Esophagus squamous epithelium (tissue), 4 donors: Measurements from ENCODE around the gene SLC25A19.

ENCODE experiments used
- POLR2A ChIP-seq, 4 donors: fragments of 450-650 bp; IDR thresholded peaks; one replicate each; pipeline ENCODE4 v1.6.1; 2017; ENCODE audit warnings: antibody characterized with exemption in 4 of 4, mild to moderate bottlenecking in 4 of 4, moderate library complexity in 3 of 4
- TF ChIP-seq, protein P1 (sequence below), 6 experiments: fragments of 450-650 bp in 4 of 6; fragments of 200-600 bp in 2 of 6; sonication (generic) in 2 of 6; IDR thresholded peaks; one replicate each; pipeline ENCODE4 v1.5.1; 2016 to 2019; ENCODE audit warnings: antibody characterized with exemption in 6 of 6, mild to moderate bottlenecking in 4 of 6, moderate library complexity in 4 of 6

DNA sequence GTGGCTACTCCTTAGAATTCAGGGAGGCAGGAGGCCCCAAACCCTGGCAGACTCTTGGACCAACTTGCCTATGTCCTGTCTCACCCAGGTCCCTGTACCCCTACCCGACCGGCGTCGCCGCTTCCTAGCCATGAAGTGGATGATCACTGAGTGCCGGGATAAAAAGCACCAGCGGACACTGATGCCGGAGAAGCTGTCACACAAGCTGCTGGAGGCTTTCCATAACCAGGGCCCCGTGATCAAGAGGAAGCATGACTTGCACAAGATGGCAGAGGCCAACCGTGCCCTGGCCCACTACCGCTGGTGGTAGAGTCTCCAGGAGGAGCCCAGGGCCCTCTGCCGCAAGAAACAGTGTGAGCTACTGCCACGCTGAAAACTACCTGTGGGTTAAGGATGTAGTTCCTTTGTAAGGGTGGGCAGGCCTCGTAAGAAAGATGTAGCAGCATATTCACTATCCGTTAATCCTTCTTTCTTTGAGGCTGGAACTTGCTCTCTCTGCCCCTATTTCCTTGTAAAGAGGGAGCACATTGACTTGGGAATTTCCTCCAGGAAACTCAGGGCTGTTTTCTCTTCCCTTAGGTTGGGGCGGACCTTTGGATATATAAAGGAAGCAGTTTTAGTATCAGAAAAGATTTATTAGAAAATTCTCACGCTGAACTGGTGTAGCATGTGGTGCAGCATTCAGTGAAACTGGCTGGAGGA is 23.5 kb downstream of the SLC25A19 start:
- TF ChIP-seq, protein P1, sequence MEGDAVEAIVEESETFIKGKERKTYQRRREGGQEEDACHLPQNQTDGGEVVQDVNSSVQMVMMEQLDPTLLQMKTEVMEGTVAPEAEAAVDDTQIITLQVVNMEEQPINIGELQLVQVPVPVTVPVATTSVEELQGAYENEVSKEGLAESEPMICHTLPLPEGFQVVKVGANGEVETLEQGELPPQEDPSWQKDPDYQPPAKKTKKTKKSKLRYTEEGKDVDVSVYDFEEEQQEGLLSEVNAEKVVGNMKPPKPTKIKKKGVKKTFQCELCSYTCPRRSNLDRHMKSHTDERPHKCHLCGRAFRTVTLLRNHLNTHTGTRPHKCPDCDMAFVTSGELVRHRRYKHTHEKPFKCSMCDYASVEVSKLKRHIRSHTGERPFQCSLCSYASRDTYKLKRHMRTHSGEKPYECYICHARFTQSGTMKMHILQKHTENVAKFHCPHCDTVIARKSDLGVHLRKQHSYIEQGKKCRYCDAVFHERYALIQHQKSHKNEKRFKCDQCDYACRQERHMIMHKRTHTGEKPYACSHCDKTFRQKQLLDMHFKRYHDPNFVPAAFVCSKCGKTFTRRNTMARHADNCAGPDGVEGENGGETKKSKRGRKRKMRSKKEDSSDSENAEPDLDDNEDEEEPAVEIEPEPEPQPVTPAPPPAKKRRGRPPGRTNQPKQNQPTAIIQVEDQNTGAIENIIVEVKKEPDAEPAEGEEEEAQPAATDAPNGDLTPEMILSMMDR (IDR thresholded peaks at IDR 0.05): no peak
- no peak for TF ChIP-seq POLR2A (IDR thresholded peaks at IDR 0.05)
